Activated B cell treated with CpG ODN at 0.5 μM for 24 hours (primary cell): ENCODE measurements around the gene OR5H6. TPM values are rescaled to one million over a fixed set of nuclear protein-coding genes. Genes with fewer than 3 reads are reported as not detected.

Experiments
- ATAC-seq: fragments of 200-7000 bp; cut with Tn5 transposase; one replicate; pipeline ENCODE4 v1.10.0; 2021; ENCODE audit warnings: low read depth, mild to moderate bottlenecking, moderate library complexity
- CTCF ChIA-PET: fragments of 350-600 bp; sonication (Branson Sonifier 250); formaldehyde crosslinking; loops from one replicate; lab custom pipeline; 2021; ENCODE audit warnings: antibody characterized with exemption; lab: Charles Lee
- POLR2A ChIA-PET: fragments of 350-600 bp; sonication (Branson Sonifier 250); formaldehyde crosslinking; loops from one replicate; lab custom pipeline; 2021; ENCODE audit warnings: antibody characterized with exemption; lab: Charles Lee
- DNase-seq: peaks from one replicate; pipeline ENCODE4 v3.0.0; 2022
- H3K27ac Mint-ChIP-seq: one replicate; pipeline ENCODE4 v1.8.0; 2020; ENCODE audit warnings: mixed read lengths
- H3K27me3 Mint-ChIP-seq: one replicate; pipeline ENCODE4 v1.8.0; 2021; ENCODE audit warnings: mixed read lengths
- H3K36me3 Mint-ChIP-seq: one replicate; pipeline ENCODE4 v1.8.0; 2021; ENCODE audit warnings: low read depth, mixed read lengths
- H3K4me1 Mint-ChIP-seq: one replicate; pipeline ENCODE4 v1.8.0; 2021; ENCODE audit warnings: mixed read lengths
- H3K4me3 Mint-ChIP-seq: one replicate; pipeline ENCODE4 v1.8.0; 2020; ENCODE audit warnings: mild to moderate bottlenecking, mixed read lengths
- H3K9me3 Mint-ChIP-seq: one replicate; pipeline ENCODE4 v1.8.0; 2020; ENCODE audit warnings: mixed read lengths
- intact Hi-C: fragments of 100-400 bp; cut with micrococcal nuclease; formaldehyde crosslinking; loops from one replicate; pipeline ENCODE4 v1.15.1; 2024
- total RNA-seq: library from RNA; stranded (reverse); gene quantifications from 2 replicates; pipeline ENCODE4 v1.2.3, GENCODE V29; 2022
- TF ChIP-seq, protein P1 (sequence below): fragments of 200-600 bp; IDR thresholded peaks from one replicate; pipeline ENCODE4 v1.8.0; 2022; ENCODE audit warnings: antibody characterized with exemption, mild to moderate bottlenecking

Gene OR5H6
- total RNA-seq, 1 donor from 2014 or later: not detected

DNA sequence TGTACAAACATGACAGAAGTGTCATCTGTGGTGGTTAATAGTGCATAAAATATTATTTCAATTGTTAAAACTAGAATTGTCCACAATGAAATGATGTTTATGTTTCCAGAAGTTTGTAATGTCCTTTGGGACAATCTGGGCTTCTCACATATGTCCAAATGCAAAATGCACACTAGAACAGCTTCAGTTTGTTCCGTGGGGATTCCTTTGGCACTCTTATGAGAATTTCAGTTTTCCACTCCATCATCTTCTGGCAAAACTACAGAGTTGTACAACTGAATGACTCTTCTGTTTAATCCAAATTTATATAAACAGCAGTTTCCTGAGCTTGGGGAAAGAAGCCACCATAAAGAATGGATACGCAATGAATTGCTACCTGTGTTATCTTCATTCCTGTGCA lies 2.0 kb upstream of the OR5H6 start:
- DNase-seq (no peak), ATAC-seq (no peak)
- TF ChIP-seq, protein P1, sequence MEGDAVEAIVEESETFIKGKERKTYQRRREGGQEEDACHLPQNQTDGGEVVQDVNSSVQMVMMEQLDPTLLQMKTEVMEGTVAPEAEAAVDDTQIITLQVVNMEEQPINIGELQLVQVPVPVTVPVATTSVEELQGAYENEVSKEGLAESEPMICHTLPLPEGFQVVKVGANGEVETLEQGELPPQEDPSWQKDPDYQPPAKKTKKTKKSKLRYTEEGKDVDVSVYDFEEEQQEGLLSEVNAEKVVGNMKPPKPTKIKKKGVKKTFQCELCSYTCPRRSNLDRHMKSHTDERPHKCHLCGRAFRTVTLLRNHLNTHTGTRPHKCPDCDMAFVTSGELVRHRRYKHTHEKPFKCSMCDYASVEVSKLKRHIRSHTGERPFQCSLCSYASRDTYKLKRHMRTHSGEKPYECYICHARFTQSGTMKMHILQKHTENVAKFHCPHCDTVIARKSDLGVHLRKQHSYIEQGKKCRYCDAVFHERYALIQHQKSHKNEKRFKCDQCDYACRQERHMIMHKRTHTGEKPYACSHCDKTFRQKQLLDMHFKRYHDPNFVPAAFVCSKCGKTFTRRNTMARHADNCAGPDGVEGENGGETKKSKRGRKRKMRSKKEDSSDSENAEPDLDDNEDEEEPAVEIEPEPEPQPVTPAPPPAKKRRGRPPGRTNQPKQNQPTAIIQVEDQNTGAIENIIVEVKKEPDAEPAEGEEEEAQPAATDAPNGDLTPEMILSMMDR: no peak
- Mint-ChIP-seq H3K27me3 (no peaks in the 10 kb centered on the region), H3K4me3 (no peak overlapping the region), H3K27ac (no peak overlapping the region), H3K4me1 (no peaks in the 10 kb centered on the region), H3K9me3 (no peaks in the 10 kb centered on the region), H3K36me3 (no peaks in the 10 kb centered on the region)
- ChIA-PET CTCF (no interaction called here), POLR2A (no interaction called here)
- intact Hi-C loops: no loop called here

DNA sequence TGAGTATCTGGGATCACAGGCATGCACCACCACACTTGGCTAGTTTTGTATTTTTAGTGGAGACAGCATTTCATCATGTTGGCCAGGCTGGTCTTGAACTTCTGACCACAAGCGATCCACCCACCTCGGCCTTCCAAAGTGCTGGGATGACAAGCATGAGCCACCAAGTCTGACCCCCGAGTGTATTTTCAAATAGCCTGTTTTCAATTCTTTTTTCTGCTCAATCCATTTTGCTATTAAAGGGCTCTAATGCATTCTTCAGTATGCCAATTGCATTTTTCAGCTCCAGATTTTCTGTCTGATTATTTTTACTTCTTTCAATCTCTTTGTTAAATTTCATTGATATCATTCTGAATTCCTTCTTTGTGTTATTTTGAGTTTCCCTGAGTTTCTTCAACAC lies 5.8 kb downstream of the OR5H6 start:
- CTCF ChIA-PET: no interaction called here
- Mint-ChIP-seq H3K27me3 (no peaks in the 10 kb centered on the region), H3K27ac (no peak overlapping the region)

DNA sequence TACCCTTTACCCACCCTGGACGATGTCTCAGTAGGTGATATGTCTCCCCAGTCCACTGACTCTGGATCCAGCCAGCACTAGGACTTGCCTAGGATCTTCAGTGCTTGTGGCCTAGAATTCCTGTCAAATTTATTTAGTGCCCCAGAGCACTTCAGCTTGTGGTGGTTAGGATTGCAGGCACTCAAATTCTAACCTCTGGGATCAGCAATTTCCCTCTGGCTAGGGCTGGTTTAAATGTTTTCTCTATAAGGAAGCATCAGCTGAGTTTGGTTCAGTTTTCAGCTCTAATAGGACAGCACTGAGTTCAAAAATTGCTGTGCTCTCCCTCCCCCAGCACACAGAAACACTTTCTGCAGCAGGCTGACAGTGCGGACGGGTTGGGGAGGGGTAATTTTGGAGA lies 8.1 kb downstream of the OR5H6 start:
- no peak for ATAC-seq
- Mint-ChIP-seq H3K36me3 (no peaks in the 10 kb centered on the region), H3K27me3 (no peaks in the 10 kb centered on the region), H3K4me3 (no peak overlapping the region), H3K9me3 (peaks cover 17% of the 10 kb centered on the region), H3K4me1 (no peaks in the 10 kb centered on the region), H3K27ac (no peak overlapping the region)
- intact Hi-C loops: no loop called here
- ChIA-PET CTCF (no interaction called here), POLR2A (no interaction called here)
- DNase-seq: no peak
- TF ChIP-seq, protein P1: no peak

More for the DNA sequence above, 5.8 kb downstream of the OR5H6 start:
- Mint-ChIP-seq H3K4me1 (no peaks in the 10 kb centered on the region), H3K9me3 (peaks cover 17% of the 10 kb centered on the region), H3K4me3 (no peak overlapping the region), H3K36me3 (no peaks in the 10 kb centered on the region)
- POLR2A ChIA-PET: no interaction called here
- intact Hi-C loops: no loop called here
- no peak for DNase-seq
- TF ChIP-seq, protein P1: no peak
- ATAC-seq: no peak

GRCh38 chr3:98274914-98275313 lies 10.9 kb downstream of the OR5H6 start:
- no peak for DNase-seq
- ATAC-seq: no peak
- Mint-ChIP-seq H3K27me3 (no peaks in the 10 kb centered on the region), H3K27ac (no peak overlapping the region), H3K4me3 (no peak overlapping the region), H3K36me3 (no peaks in the 10 kb centered on the region), H3K4me1 (no peaks in the 10 kb centered on the region), H3K9me3 (peaks cover 7% of the 10 kb centered on the region)
- CTCF ChIA-PET: no interaction called here
- POLR2A ChIA-PET: no interaction called here
- TF ChIP-seq, protein P1: no peak
- intact Hi-C loops: no loop called here

GRCh38 chr3:98282205-98282604 lies 18.2 kb downstream of the OR5H6 start, which contains the start of gene OR5H2:
Gene OR5H2 (plus strand): TSS chr3:98282505. CDS start chr3:98282903, 398 bp downstream.
- no peaks in the 10 kb centered on the region for H3K4me1 Mint-ChIP-seq
- intact Hi-C loops: no loop called here
- ATAC-seq: no peak
- POLR2A ChIA-PET: no interaction called here
- no peaks in the 10 kb centered on the region for H3K27me3 Mint-ChIP-seq
- no peak within 1 kb of the TSS for H3K27ac Mint-ChIP-seq
- no peaks in the 10 kb centered on the region for H3K9me3 Mint-ChIP-seq
- no peak for DNase-seq
- TF ChIP-seq, protein P1: no peak
- H3K4me3 Mint-ChIP-seq: no peak within 1 kb of the TSS
- CTCF ChIA-PET: no interaction called here
- H3K36me3 Mint-ChIP-seq: no peaks in the 10 kb centered on the region
